HEK293T (cell line): ENCODE results near the gene DUSP22.
A peak's percentile ranks its signal among the peaks of the same experiment; 100 is the strongest.

Experiments
- CTCF ChIA-PET: fragments of 350-600 bp; formaldehyde crosslinking; extraction: SDS; loops from one replicate; lab custom pipeline; 2021; ENCODE audit warnings: antibody characterized with exemption, inconsistent platforms; lab: Yijun Ruan, JAX
- POLR2A ChIA-PET: fragments of 350-600 bp; formaldehyde crosslinking; extraction: SDS; loops from one replicate; lab custom pipeline; 2020; ENCODE audit warnings: antibody characterized with exemption, inconsistent platforms; lab: Yijun Ruan, JAX
- DNase-seq: peaks from one replicate; pipeline ENCODE4 v3.0.0; 2012; ENCODE audit warnings: mixed read lengths; ENCODE audit errors: extremely low spot score
- ARNT ChIP-seq: fragments of 450-650 bp; IDR thresholded peaks from 2 replicates; pipeline ENCODE4 v1.6.1; 2017; ENCODE audit warnings: mild to moderate bottlenecking
- BHLHE40 ChIP-seq: fragments of 450-650 bp; IDR thresholded peaks from 2 replicates; pipeline ENCODE4 v1.6.1; 2016; ENCODE audit warnings: mild to moderate bottlenecking, moderate library complexity, borderline replicate concordance
- CTBP1 ChIP-seq: fragments of 450-650 bp; IDR thresholded peaks from 2 replicates; pipeline ENCODE4 v1.6.1; 2016; ENCODE audit warnings: borderline replicate concordance
- ELF4 ChIP-seq: fragments of 450-650 bp; IDR thresholded peaks from 2 replicates; pipeline ENCODE4 v1.6.1; 2017; ENCODE audit warnings: antibody characterized with exemption
- FOXA1 ChIP-seq: fragments of 450-650 bp; IDR thresholded peaks from 2 replicates; pipeline ENCODE4 v1.6.1; 2016; ENCODE audit warnings: mild to moderate bottlenecking
- FOXK2 ChIP-seq: fragments of 450-650 bp; IDR thresholded peaks from 2 replicates; pipeline ENCODE4 v1.6.1; 2016; ENCODE audit warnings: mild to moderate bottlenecking
- FOXM1 ChIP-seq: fragments of 450-650 bp; IDR thresholded peaks from 2 replicates; pipeline ENCODE4 v1.6.1; 2017; ENCODE audit warnings: mild to moderate bottlenecking, borderline replicate concordance
- HDGF ChIP-seq: fragments of 450-650 bp; IDR thresholded peaks from 2 replicates; pipeline ENCODE4 v1.6.1; 2017; ENCODE audit warnings: antibody characterized with exemption, borderline replicate concordance
- L3MBTL2 ChIP-seq: fragments of 450-650 bp; conservative IDR thresholded peaks from 2 replicates; pipeline ENCODE4 v1.6.1; 2016; ENCODE audit warnings: mild to moderate bottlenecking
- LEF1 ChIP-seq: fragments of 450-650 bp; IDR thresholded peaks from 2 replicates; pipeline ENCODE4 v1.6.1; 2017; ENCODE audit warnings: mild to moderate bottlenecking, borderline replicate concordance
- NFRKB ChIP-seq: fragments of 450-650 bp; IDR thresholded peaks from 2 replicates; pipeline ENCODE4 v1.6.1; 2016; ENCODE audit warnings: mild to moderate bottlenecking, moderate library complexity
- PKNOX1 ChIP-seq: fragments of 450-650 bp; IDR thresholded peaks from 2 replicates; pipeline ENCODE4 v1.6.1; 2016
- SP1 ChIP-seq: fragments of 450-650 bp; IDR thresholded peaks from 2 replicates; pipeline ENCODE4 v1.6.1; 2017
- SUZ12 ChIP-seq: fragments of 450-650 bp; IDR thresholded peaks from 2 replicates; pipeline ENCODE4 v1.6.1; 2016; ENCODE audit warnings: mild to moderate bottlenecking
- TARDBP ChIP-seq: fragments of 450-650 bp; IDR thresholded peaks from 2 replicates; pipeline ENCODE4 v1.6.1; 2016
- ZNF384 ChIP-seq: fragments of 450-650 bp; IDR thresholded peaks from 2 replicates; pipeline ENCODE4 v1.6.1; 2016

The DUSP22 gene

DNA sequence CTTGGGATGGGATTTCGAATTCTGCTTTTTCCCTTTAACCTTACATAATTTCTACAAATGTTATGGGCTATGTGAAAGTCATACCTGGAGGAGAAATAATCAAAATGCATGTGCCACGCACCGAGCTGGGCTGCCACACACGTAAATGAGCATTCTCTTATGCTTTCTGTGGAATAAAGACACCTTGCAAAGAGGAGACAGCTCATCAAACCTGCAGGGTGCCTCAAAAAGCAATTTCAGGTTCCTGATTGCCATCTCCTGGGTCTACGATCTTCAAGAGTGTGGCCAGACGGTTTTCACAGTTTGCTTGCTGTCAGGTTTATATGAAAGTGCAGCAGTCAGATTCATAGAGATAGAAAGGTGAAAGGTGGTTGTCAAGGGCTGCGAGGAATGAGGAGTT, 36.6 kb downstream of the DUSP22 start:
- DNase-seq = no peak
- TF ChIP-seq CTBP1 (no peak), FOXA1 (no peak), NFRKB (no peak), L3MBTL2 (no peak), SP1 (no peak), FOXK2 (no peak), BHLHE40 (no peak), FOXM1 (no peak), ZNF384 (no peak), SUZ12 (no peak), ELF4 (no peak), ARNT (no peak), TARDBP (no peak), LEF1 (no peak), PKNOX1 (no peak), HDGF (no peak)
- ChIA-PET CTCF (interaction anchor here (1.2 kb wide), 1 partner anchor 19 kb away, joined by 5 read pairs; no protein-coding TSS in a partner anchor), POLR2A (no interaction called here)

GRCh38 chr6:329888-330691, 37.8 kb downstream of the DUSP22 start:
- TF ChIP-seq PKNOX1 (peak; percentile 39; the same call in 1 of the 2 replicates), SP1 (no peak)
- peak; percentile 52 for DNase-seq
- CTCF ChIA-PET = no interaction called here
- POLR2A ChIA-PET = no interaction called here

DNA sequence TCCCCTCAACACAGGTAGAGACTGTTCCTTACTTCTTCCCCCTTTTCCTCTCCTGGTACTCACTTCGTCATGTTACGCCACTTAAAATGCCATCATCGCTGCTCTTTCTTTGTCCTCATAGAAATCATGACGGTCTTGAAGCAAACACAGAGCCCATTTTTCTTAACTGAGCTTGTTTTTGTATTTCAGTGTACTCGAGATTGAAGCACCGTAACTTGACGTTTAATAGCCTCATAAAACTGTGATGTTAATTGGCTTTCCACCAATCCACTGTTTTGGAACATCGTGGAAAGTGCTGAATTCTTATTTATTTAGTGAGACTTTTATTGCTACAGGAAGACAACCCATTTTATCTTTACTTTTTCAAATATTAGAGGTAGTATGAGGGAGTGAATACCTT, 38.7 kb downstream of the DUSP22 start:
- CTCF ChIA-PET = interaction anchor here (2.0 kb wide), 1 partner anchor 8 kb away, joined by 5 read pairs; no protein-coding TSS in a partner anchor
- DNase-seq = no peak
- POLR2A ChIA-PET = no interaction called here
- TF ChIP-seq ZNF384 = no peak
- peak; percentile 35; the same call in 1 of the 2 replicates for TF ChIP-seq PKNOX1
- TF ChIP-seq CTBP1 = 0 out of 2 replicates have a peak, but pooled peaks have one; percentile 24
- no peak for TF ChIP-seq HDGF

DNA sequence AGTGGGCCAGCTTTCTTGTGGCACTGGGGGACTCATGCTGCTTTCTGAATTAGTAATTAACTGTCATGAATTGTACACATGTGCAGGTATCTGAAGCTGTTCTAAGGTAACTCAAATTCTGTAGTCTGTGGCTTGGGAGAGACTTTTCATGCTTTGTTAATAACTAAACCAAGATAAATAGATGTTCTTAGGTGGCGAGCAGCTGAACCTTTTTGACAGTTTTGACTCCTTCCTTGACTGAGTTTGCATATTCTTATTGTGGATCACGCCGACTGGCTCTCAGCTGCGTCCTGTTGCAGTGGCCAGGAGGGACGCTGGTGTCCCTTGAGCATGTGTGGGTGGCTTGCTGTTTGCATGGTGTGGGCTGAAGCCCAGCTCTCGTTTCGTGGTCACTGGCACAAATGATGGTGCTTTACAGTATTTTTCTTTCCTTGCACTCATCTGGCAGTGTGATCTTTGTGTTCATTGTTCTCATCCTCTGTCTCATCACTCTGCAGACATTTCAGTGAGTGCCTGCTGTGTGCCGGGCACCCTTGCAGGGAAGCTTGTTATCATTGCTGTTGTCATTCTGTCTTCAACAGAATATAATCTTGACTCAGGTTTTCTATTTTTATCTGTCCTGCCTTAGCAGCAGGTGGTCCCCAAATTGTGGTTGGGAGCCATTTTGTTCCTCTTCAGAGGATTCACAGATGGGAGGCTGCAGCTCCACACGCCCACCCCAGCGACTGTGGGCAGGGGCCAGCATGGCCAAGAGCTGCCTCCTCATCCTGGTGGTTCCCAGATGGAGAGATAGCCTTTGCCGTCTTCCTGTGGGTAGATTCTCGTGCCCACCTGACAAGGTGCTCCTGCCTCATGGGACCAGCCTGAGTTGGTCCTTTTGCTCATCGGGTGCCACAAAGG, 39.6 kb downstream of the DUSP22 start:
- no peak for TF ChIP-seq HDGF
- no peak for TF ChIP-seq ARNT
- TF ChIP-seq ZNF384 = no peak
- no peak for TF ChIP-seq PKNOX1
- no peak for TF ChIP-seq FOXM1
- no peak for TF ChIP-seq L3MBTL2
- no peak for TF ChIP-seq CTBP1
- TF ChIP-seq NFRKB = no peak
- TF ChIP-seq SP1 = no peak
- TF ChIP-seq TARDBP = no peak
- ChIA-PET CTCF (interaction anchor here (2.0 kb wide), 1 partner anchor 9 kb away, joined by 5 read pairs; no protein-coding TSS in a partner anchor), POLR2A (no interaction called here)
- no peak for DNase-seq

DNA sequence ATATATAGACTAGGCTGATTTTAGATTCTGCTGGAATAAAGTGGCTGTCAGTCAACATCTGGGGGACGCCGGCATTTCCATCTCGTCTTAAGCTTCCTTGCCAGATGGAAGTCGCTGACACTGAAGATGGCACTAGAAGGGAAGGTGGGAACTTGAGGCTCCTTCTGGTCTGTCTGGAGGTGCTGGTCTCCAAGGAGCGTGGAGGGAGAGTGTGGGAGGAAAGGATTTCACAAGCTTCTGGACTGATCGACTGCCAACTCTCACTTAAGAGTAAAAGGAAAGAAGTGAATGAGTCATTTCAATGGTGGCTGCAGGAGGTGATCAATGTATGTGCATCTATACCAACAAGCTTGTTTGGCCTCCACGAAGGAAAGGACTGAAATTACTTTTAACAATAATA, 40.4 kb downstream of the DUSP22 start:
- no peak for DNase-seq
- CTCF ChIA-PET = interaction anchor here (0.9 kb wide), 1 partner anchor 76 kb away, joined by 3 read pairs; no protein-coding TSS in a partner anchor

More for the DNA sequence above, 40.4 kb downstream of the DUSP22 start:
- POLR2A ChIA-PET = no interaction called here
- TF ChIP-seq FOXA1 (no peak), L3MBTL2 (no peak), NFRKB (no peak), ARNT (no peak), LEF1 (no peak), ZNF384 (no peak), PKNOX1 (no peak), TARDBP (no peak), BHLHE40 (no peak), FOXM1 (no peak), ELF4 (no peak)
